ENCODE results near the gene AOC3. TPM values are rescaled to one million over a fixed set of nuclear protein-coding genes. Genes with fewer than 3 reads are reported as not detected.

AOC3 gene
- polyA plus RNA-seq, 3 donors: 0.85 TPM; not detected in 2

DNA sequence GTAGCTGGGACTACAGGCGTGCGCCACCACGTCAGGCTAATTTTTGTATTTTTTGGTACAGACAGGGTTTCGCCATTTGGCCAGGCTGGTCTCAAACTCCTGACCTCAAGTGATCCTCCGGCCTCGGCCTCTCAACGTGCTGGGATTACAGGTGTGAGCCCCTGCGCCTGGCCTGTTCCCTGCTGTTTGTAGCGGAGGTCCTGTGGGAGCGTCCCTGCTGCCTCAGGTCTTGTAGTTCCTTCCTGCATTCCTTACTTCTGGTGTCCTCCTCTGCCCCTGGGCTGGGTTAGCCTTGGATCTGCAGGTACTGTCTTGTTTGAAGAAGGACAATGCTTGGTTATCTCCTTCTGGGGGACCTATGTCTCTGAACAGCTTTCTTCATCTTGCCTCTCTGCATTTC is 26.0 kb downstream of the AOC3 start:
- peaks cover 0 to 5% (median 0%) of the 10 kb centered on the region in 7 donors for H3K9me3 Mint-ChIP-seq
- Histone ChIP-seq H3K4me3 (replicated peaks in 1 of 3; ENCODE audit: low read depth in 2 of 3, low read length in 3 of 3) (no peak overlapping the region), H4K20me1 (ENCODE audit: insufficient read depth, low read length) (no peaks in the 10 kb centered on the region), H3K4me2 (replicated peaks; ENCODE audit: extremely low read depth, low read length, poor library complexity, severe bottlenecking) (no peak overlapping the region), H3K79me2 (ENCODE audit: insufficient read depth, low read length) (no peaks in the 10 kb centered on the region), H3K27ac (ENCODE audit: low read depth in 1 of 2, low read length in 2 of 2) (no peak overlapping the region), H3K9me3 (replicated peaks in 1 of 2; ENCODE audit: control insufficient read depth in 1 of 2, insufficient read depth in 1 of 2, low read length in 2 of 2) (no peaks in the 10 kb centered on the region), H3K27me3 (ENCODE audit: control insufficient read depth in 2 of 2, insufficient read depth in 2 of 2, low read length in 2 of 2) (no peaks in the 10 kb centered on the region), H3K4me1 (ENCODE audit: control insufficient read depth in 1 of 2, insufficient read depth in 2 of 2, low read length in 2 of 2) (no peaks in the 10 kb centered on the region), H2AFZ (ENCODE audit: insufficient read depth, low read depth, low read length, poor library complexity, severe bottlenecking) (no peak overlapping the region), H3K36me3 (replicated peaks in 1 of 2; ENCODE audit: control insufficient read depth in 1 of 2, insufficient read depth in 2 of 2, low read length in 2 of 2) (no peaks in the 10 kb centered on the region), H3K9ac (ENCODE audit: insufficient read depth, low read length, poor library complexity, severe bottlenecking) (no peak overlapping the region)
- H3K4me1 Mint-ChIP-seq: peaks cover 3% of the 10 kb centered on the region
- no peak overlapping the region for H3K27ac Mint-ChIP-seq
- peaks cover 8 to 12% (median 11%) of the 10 kb centered on the region in 3 donors for H3K27me3 Mint-ChIP-seq (ENCODE audit: low read depth in 3 of 3)
- no peaks in the 10 kb centered on the region for H3K36me3 Mint-ChIP-seq
- TF ChIP-seq, protein P1, sequence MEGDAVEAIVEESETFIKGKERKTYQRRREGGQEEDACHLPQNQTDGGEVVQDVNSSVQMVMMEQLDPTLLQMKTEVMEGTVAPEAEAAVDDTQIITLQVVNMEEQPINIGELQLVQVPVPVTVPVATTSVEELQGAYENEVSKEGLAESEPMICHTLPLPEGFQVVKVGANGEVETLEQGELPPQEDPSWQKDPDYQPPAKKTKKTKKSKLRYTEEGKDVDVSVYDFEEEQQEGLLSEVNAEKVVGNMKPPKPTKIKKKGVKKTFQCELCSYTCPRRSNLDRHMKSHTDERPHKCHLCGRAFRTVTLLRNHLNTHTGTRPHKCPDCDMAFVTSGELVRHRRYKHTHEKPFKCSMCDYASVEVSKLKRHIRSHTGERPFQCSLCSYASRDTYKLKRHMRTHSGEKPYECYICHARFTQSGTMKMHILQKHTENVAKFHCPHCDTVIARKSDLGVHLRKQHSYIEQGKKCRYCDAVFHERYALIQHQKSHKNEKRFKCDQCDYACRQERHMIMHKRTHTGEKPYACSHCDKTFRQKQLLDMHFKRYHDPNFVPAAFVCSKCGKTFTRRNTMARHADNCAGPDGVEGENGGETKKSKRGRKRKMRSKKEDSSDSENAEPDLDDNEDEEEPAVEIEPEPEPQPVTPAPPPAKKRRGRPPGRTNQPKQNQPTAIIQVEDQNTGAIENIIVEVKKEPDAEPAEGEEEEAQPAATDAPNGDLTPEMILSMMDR (IDR thresholded peaks at IDR 0.05): no peak
- intact Hi-C loops (cut with micrococcal nuclease): no loop called here
- no peak overlapping the region for H3K4me3 Mint-ChIP-seq
- WGBS (ENCODE audit: insufficient coverage): 97% methylated on average over 10 of the region's 10 CpGs
- no peak for DNase-seq

DNA sequence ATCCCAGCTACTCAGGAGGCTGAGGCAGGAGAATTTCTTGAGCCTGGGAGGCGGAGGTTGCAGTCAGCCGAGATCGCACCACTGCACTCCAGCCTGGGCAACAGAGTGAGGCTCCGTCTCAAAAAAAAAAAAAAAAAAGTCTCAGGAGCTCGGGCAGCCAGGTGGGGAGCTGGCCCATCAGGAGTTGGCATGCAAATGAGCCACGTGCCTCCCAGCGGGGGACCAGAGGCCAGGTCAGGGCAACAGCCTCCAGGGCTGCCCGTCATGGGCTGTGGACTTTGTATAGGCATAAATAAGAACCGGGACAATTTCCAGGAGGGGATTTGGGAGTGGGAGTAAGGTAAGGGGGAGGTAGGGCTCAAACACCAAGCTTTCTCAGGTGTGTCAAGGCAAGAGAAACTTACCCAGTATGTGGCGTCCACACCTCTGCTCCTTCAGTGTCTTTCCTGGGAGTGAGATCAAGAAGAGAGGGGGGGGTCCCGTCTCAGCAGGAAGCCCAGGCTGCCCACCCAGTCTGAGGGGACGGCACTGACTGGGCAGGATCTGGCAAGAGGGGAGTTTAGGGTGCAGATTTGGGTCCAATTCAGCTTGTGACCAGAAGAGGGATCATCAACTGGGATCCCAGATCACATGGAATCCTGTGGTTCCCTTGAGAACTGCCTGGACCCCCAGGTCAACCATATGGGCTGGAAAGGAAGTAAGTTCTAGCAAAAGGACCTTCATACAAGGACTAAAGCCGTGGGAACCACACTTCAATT is 27.3 kb downstream of the AOC3 start:
- H3K9me3 Mint-ChIP-seq: peaks cover 0 to 5% (median 0%) of the 10 kb centered on the region in 7 donors
- H3K36me3 ChIP-seq (replicated peaks in 1 of 2; ENCODE audit: control insufficient read depth in 1 of 2, insufficient read depth in 2 of 2, low read length in 2 of 2): no peaks in the 10 kb centered on the region
- intact Hi-C loops (cut with micrococcal nuclease): no loop called here
- no peak overlapping the region for H3K27ac ChIP-seq (ENCODE audit: low read depth in 1 of 2, low read length in 2 of 2)
- no peak overlapping the region for H3K27ac Mint-ChIP-seq
- H3K4me2 ChIP-seq (replicated peaks; ENCODE audit: extremely low read depth, low read length, poor library complexity, severe bottlenecking): no peak overlapping the region
- no peaks in the 10 kb centered on the region for H3K79me2 ChIP-seq (ENCODE audit: insufficient read depth, low read length)
- DNase-seq: no peak
- H3K4me1 ChIP-seq (ENCODE audit: control insufficient read depth in 1 of 2, insufficient read depth in 2 of 2, low read length in 2 of 2): no peaks in the 10 kb centered on the region
- H4K20me1 ChIP-seq (ENCODE audit: insufficient read depth, low read length): no peaks in the 10 kb centered on the region
- no peaks in the 10 kb centered on the region for H3K36me3 Mint-ChIP-seq
- peaks cover 3% of the 10 kb centered on the region for H3K4me1 Mint-ChIP-seq
- no peak overlapping the region for H2AFZ ChIP-seq (ENCODE audit: insufficient read depth, low read depth, low read length, poor library complexity, severe bottlenecking)
- H3K4me3 Mint-ChIP-seq: no peak overlapping the region
- peaks cover 10 to 12% (median 12%) of the 10 kb centered on the region in 3 donors for H3K27me3 Mint-ChIP-seq (ENCODE audit: low read depth in 3 of 3)
- H3K9ac ChIP-seq (ENCODE audit: insufficient read depth, low read length, poor library complexity, severe bottlenecking): no peak overlapping the region
- 91% methylated on average over 11 of the region's 13 CpGs for WGBS (ENCODE audit: insufficient coverage)
- no peaks in the 10 kb centered on the region for H3K27me3 ChIP-seq (ENCODE audit: control insufficient read depth in 2 of 2, insufficient read depth in 2 of 2, low read length in 2 of 2)
- TF ChIP-seq, protein P1 (IDR thresholded peaks at IDR 0.05): no peak
- no peaks in the 10 kb centered on the region for H3K9me3 ChIP-seq (replicated peaks in 1 of 2; ENCODE audit: control insufficient read depth in 1 of 2, insufficient read depth in 1 of 2, low read length in 2 of 2)
- H3K4me3 ChIP-seq (replicated peaks in 1 of 3; ENCODE audit: low read depth in 2 of 3, low read length in 3 of 3): no peak overlapping the region

Measured in CD14-positive monocyte (primary cell).